Activated gamma-delta T cell (primary cell): ENCODE measurements around the gene CYGB.

Experiments
- DNase-seq: peaks from one replicate; lab custom pipeline; 2025; lab: John Stamatoyannopoulos, UW

CYGB gene

GRCh38 chr17:76550712-76551615 lies 13.5 kb upstream of the CYGB start:
- DNase-seq: no peak

- DNase-seq: no peak
Measured at GRCh38 chr17:76549539-76549938, 12.0 kb upstream of the CYGB start.

GRCh38 chr17:76549215-76549518 lies 11.7 kb upstream of the CYGB start:
- DNase-seq: no peak

GRCh38 chr17:76548378-76549214 lies 11.1 kb upstream of the CYGB start:
- DNase-seq: no peak

- no peak for DNase-seq
Measured at GRCh38 chr17:76547642-76548202, 10.2 kb upstream of the CYGB start.

GRCh38 chr17:76547183-76547641 lies 9.7 kb upstream of the CYGB start:
- DNase-seq: no peak

- no peak for DNase-seq
Measured at GRCh38 chr17:76546556-76547182, 9.2 kb upstream of the CYGB start.

- DNase-seq: no peak
Measured at GRCh38 chr17:76545918-76546555, 8.5 kb upstream of the CYGB start.

GRCh38 chr17:76544546-76545365 lies 7.2 kb upstream of the CYGB start:
- DNase-seq: no peak

- no peak for DNase-seq
Measured at GRCh38 chr17:76543826-76544545, 6.5 kb upstream of the CYGB start.

GRCh38 chr17:76543482-76543825 lies 5.9 kb upstream of the CYGB start:
- DNase-seq: no peak

- DNase-seq: no peak
Measured at GRCh38 chr17:76542984-76543383, 5.5 kb upstream of the CYGB start.

- no peak for DNase-seq
Measured at GRCh38 chr17:76542566-76542971, 5.1 kb upstream of the CYGB start.

GRCh38 chr17:76541739-76542454 lies 4.4 kb upstream of the CYGB start:
- DNase-seq: no peak

- no peak for DNase-seq
Measured at GRCh38 chr17:76540381-76541300, 3.1 kb upstream of the CYGB start.

- no peak for DNase-seq
Measured at GRCh38 chr17:76539631-76540271, 2.2 kb upstream of the CYGB start, which contains the start of gene PRCD. PRCD (plus strand) TSS chr17:76540044; CDS start chr17:76540142, 98 bp downstream.

- DNase-seq: no peak
Measured at GRCh38 chr17:76538941-76539570, 1.5 kb upstream of the CYGB start.
